HepG2 (cell line): ENCODE data around the gene SRPK3. TPM values are rescaled to one million over a fixed set of nuclear protein-coding genes. Genes with fewer than 3 reads are reported as not detected.

Experiments used
- ATAC-seq: fragments of 200-7000 bp; cut with Tn5 transposase; 3 replicates; pipeline ENCODE4 v1.9.1; 2020; ENCODE audit warnings: mild to moderate bottlenecking, moderate library complexity
- BruUV-seq: library from RNA; stranded (reverse); fragments of 400-500 nt; replicated peaks from 2 replicates; lab custom pipeline; 2021; lab: Mats Ljungman, UMichigan
- CTCF ChIA-PET: fragments of 300-600 bp; formaldehyde crosslinking; extraction: SDS; loops from one replicate; lab custom pipeline; 2021; ENCODE audit warnings: low total read pairs, inconsistent platforms, low intra/inter-chr PET ratio; lab: Yijun Ruan, JAX
- POLR2A ChIA-PET: fragments of 350-600 bp; sonication (Branson Sonifier 250); formaldehyde crosslinking; loops from one replicate; lab custom pipeline; 2020; ENCODE audit warnings: antibody characterized with exemption, inconsistent platforms; lab: Yijun Ruan, JAX
- DNase-seq: peaks from one replicate; pipeline ENCODE4 v3.0.0-alpha.2; 2015; ENCODE audit warnings: low spot score
- FAIRE-seq: peaks from 3 replicates; lab custom pipeline; 2011; peaks lifted over from hg19 to GRCh38; lab: Jason Lieb, UNC
- H2AFZ ChIP-seq: one replicate; pipeline ENCODE4 v1.6.1; 2011; ENCODE audit warnings: low read length, inconsistent platforms
- H3K27ac ChIP-seq: fragments of 300-600 bp; 3 replicates; pipeline ENCODE4 v1.8.0; 2011; ENCODE audit warnings: mixed run types, mild to moderate bottlenecking, mixed read lengths, low read length, inconsistent platforms; ENCODE audit not compliant: insufficient read depth; ENCODE audit errors: extremely low read length
- H3K27me3 ChIP-seq, 2 experiments: fragments of 200-600 bp in 1 of 2; 2 replicates in 1 of 2; 3 replicates in 1 of 2; pipeline versions ENCODE4 v1.6.0 to v1.8.0; 2011; ENCODE audit warnings: low read length in 2 of 2, mild to moderate bottlenecking in 2 of 2, moderate library complexity in 2 of 2, inconsistent platforms in 1 of 2; ENCODE audit not compliant: insufficient read depth in 2 of 2, control insufficient read depth in 1 of 2
- H3K36me3 ChIP-seq, 2 experiments: fragments of 200-600 bp in 1 of 2; replicated peaks in 1 of 2; 2 replicates in 1 of 2; 3 replicates in 1 of 2; pipeline versions ENCODE4 v1.5.1 to v1.8.0; 2011; ENCODE audit warnings: low read length in 2 of 2, inconsistent platforms in 1 of 2; ENCODE audit not compliant: insufficient read depth in 2 of 2, control insufficient read depth in 1 of 2
- H3K4me1 ChIP-seq: 2 replicates; pipeline ENCODE4 v1.5.1; 2012; ENCODE audit warnings: low read length, inconsistent platforms; ENCODE audit not compliant: insufficient read depth
- H3K4me2 ChIP-seq: 2 replicates; pipeline ENCODE4 v1.6.0; 2011; ENCODE audit warnings: low read depth, low read length, inconsistent platforms
- H3K4me3 ChIP-seq, 3 experiments: fragments of 200-600 bp in 1 of 3; sonication (generic), shearing (Covaris generic) in 1 of 3; replicated peaks in 1 of 3; 2 replicates each; pipeline ENCODE4 v1.5.1; 2011 to 2016; ENCODE audit warnings: low read length in 3 of 3, inconsistent platforms in 2 of 3, low read depth in 2 of 3, mild to moderate bottlenecking in 2 of 3, control low read depth in 1 of 3, mixed read lengths in 1 of 3; ENCODE audit not compliant: insufficient read depth in 1 of 3
- H3K79me2 ChIP-seq: one replicate; pipeline ENCODE4 v1.6.1; 2011; ENCODE audit warnings: low read length, inconsistent platforms; ENCODE audit not compliant: insufficient read depth
- H3K9ac ChIP-seq: 2 replicates; pipeline ENCODE4 v1.6.0; 2011; ENCODE audit warnings: mild to moderate bottlenecking, low read depth, low read length, inconsistent platforms; ENCODE audit not compliant: insufficient read depth
- H3K9me3 ChIP-seq: 2 replicates; pipeline ENCODE4 v1.5.1; 2012; ENCODE audit warnings: mild to moderate bottlenecking, low read length
- H4K20me1 ChIP-seq: 2 replicates; pipeline ENCODE4 v1.6.0; 2011; ENCODE audit warnings: inconsistent platforms, mild to moderate bottlenecking, low read length, moderate library complexity; ENCODE audit not compliant: insufficient read depth
- MAFK ChIP-seq, 2 experiments: IDR thresholded peaks in 1 of 2; conservative IDR thresholded peaks in 1 of 2; 2 replicates each; pipeline ENCODE4 v1.6.1; 2011; ENCODE audit warnings: improper control_type of control experiment in 2 of 2, low read length in 2 of 2
- PRDM10 ChIP-seq: sonication (generic); formaldehyde crosslinking; IDR thresholded peaks from 2 replicates; pipeline ENCODE4 v1.4.0; 2020; ENCODE audit warnings: low read depth, missing genetic modification reagents
- THAP7 ChIP-seq: sonication (generic); formaldehyde crosslinking; IDR thresholded peaks from 2 replicates; pipeline ENCODE4 v1.8.1; 2023; ENCODE audit warnings: mild to moderate bottlenecking, missing genetic modification reagents
- WGBS: methylation state at CpG from one replicate; pipeline ENCODE4 v1.1.6; 2017; ENCODE audit warnings: low lambda C conversion rate; 5-methylcytosine and 5-hydroxymethylcytosine counted together
- in situ Hi-C: cut with HindIII; loops from 2 replicates; pipeline ENCODE4 v1.10.0; 2017; ENCODE audit warnings: low pct_unique_long_range_greater_than_20kb; ENCODE audit not compliant: extremely low pct_ligation_motif_present
- intact Hi-C: fragments of 100-400 bp; cut with micrococcal nuclease; formaldehyde crosslinking; loops from one replicate; pipeline ENCODE4 v1.10.0; 2022; ENCODE audit not compliant: unreplicated experiment
- polyA plus RNA-seq, 8 experiments: library from polyadenylated mRNA; depleted of rRNA in 3 of 8; stranded (reverse) in 7 of 8; unstranded in 1 of 8; fragments of >200 nt; fragmentation: Illumina TruSeq in 4 of 8; extraction: Trizol in 4 of 8; gene quantifications; 2 replicates each; pipeline versions ENCODE4 v1.2.1 to v1.2.3, GENCODE V29; 2011 to 2016; ENCODE audit warnings: low read depth in 4 of 8, missing spikeins in 1 of 8, mixed read lengths in 1 of 8; ENCODE audit not compliant: insufficient read depth in 1 of 8
- total RNA-seq, 5 experiments: library from RNA; depleted of rRNA; stranded (reverse); fragments of >200 nt; fragmentation: Illumina TruSeq; extraction: Trizol; gene quantifications; 2 replicates each; pipeline ENCODE4 v1.2.3, GENCODE V29; 2016; ENCODE audit warnings: low read depth in 1 of 5

Gene SRPK3
- total and polyA plus RNA-seq, 2 of the 13 experiments (the other 11 are each of a cell fraction or from before 2014, with no cell fraction given): 0.22 to 0.30 TPM

GRCh38 chrX:153828308-153828707, 47.5 kb downstream of the SRPK3 start:
- no TSS peak for BruUV-seq
- ChIA-PET POLR2A (no interaction called here), CTCF (no interaction called here)
- FAIRE-seq: no peak
- H3K9me3 ChIP-seq: no peaks in the 10 kb centered on the region
- H3K27ac ChIP-seq: no peak overlapping the region
- no peak overlapping the region for H3K4me2 ChIP-seq
- H3K27me3 ChIP-seq: peaks cover 4 to 42% of the 10 kb centered on the region in 2 experiments; a peak in 4 of 5 replicates
- H3K79me2 ChIP-seq: no peaks in the 10 kb centered on the region
- no peaks in the 10 kb centered on the region for H3K4me1 ChIP-seq
- intact Hi-C loops: no loop called here
- in situ Hi-C loops: no loop called here
- no peak overlapping the region for H3K4me3 ChIP-seq
- TF ChIP-seq PRDM10 (CRISPR knock-in tag) (no peak), MAFK (conservative IDR thresholded peaks at IDR 0.05 in 1 of 2, IDR thresholded peaks at IDR 0.05 in 1 of 2; ENCODE audit: low read length in 2 of 2) (no peak), THAP7 (CRISPR knock-in tag) (no peak)
- no peak for DNase-seq
- H3K9ac ChIP-seq: no peak overlapping the region
- no peak for ATAC-seq
- no peaks in the 10 kb centered on the region for H4K20me1 ChIP-seq
- H3K36me3 ChIP-seq: no peaks in the 10 kb centered on the region
- no CpG with 5 or more reads among the region's 17 CpGs for WGBS
- no peak overlapping the region for H2AFZ ChIP-seq
